Measurements from ENCODE around the gene MAEL.

DNA sequence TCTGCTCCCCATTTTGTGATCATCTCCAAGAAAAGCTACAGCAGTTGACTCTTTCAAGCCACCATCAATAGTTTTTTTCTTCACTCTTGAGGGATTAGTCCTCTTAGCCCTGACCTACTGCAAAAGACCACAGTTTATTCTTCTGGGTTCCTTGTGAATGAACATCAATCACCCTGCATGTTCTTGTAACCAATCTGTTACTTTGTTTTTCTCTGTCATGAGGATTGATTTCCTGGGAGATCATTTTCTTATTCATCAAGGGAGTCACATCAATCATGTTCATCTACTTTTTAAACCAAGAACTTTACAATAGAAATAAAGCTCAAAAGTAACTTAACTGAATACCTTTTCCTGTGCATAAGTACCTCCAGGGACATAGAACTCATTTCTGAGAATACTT, 35.6 kb upstream of the MAEL start:
- no peak for TF ChIP-seq EP300 (IDR thresholded peaks at IDR 0.05; ENCODE audit: borderline replicate concordance)
- TF ChIP-seq FOXM1 (IDR thresholded peaks at IDR 0.05; ENCODE audit: borderline replicate concordance, low read depth): no peak
- TF ChIP-seq RAD21 (IDR thresholded peaks at IDR 0.05; ENCODE audit: low read depth): no peak
- no peak for TF ChIP-seq USF1 (IDR thresholded peaks at IDR 0.05)
- TF ChIP-seq CREB1 (IDR thresholded peaks at IDR 0.05; ENCODE audit: low read depth): no peak
- TF ChIP-seq MAX (IDR thresholded peaks at IDR 0.05): no peak
- no peak for TF ChIP-seq TAF1 (IDR thresholded peaks at IDR 0.05; ENCODE audit: low read depth)
- TF ChIP-seq CEBPB (IDR thresholded peaks at IDR 0.05): no peak
- TF ChIP-seq TEAD4 (IDR thresholded peaks at IDR 0.05): no peak
- TF ChIP-seq TCF12 (IDR thresholded peaks at IDR 0.05; ENCODE audit: low read depth): no peak
- TF ChIP-seq, protein P1, sequence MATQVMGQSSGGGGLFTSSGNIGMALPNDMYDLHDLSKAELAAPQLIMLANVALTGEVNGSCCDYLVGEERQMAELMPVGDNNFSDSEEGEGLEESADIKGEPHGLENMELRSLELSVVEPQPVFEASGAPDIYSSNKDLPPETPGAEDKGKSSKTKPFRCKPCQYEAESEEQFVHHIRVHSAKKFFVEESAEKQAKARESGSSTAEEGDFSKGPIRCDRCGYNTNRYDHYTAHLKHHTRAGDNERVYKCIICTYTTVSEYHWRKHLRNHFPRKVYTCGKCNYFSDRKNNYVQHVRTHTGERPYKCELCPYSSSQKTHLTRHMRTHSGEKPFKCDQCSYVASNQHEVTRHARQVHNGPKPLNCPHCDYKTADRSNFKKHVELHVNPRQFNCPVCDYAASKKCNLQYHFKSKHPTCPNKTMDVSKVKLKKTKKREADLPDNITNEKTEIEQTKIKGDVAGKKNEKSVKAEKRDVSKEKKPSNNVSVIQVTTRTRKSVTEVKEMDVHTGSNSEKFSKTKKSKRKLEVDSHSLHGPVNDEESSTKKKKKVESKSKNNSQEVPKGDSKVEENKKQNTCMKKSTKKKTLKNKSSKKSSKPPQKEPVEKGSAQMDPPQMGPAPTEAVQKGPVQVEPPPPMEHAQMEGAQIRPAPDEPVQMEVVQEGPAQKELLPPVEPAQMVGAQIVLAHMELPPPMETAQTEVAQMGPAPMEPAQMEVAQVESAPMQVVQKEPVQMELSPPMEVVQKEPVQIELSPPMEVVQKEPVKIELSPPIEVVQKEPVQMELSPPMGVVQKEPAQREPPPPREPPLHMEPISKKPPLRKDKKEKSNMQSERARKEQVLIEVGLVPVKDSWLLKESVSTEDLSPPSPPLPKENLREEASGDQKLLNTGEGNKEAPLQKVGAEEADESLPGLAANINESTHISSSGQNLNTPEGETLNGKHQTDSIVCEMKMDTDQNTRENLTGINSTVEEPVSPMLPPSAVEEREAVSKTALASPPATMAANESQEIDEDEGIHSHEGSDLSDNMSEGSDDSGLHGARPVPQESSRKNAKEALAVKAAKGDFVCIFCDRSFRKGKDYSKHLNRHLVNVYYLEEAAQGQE (IDR thresholded peaks at IDR 0.05; ENCODE audit: low read depth): no peak
- no peak for TF ChIP-seq ZBTB7A (IDR thresholded peaks at IDR 0.05; ENCODE audit: low read depth)
